Fibroblast of lung (primary cell): ENCODE results near the gene SGMS2. TPM values are rescaled to one million over a fixed set of nuclear protein-coding genes. Genes with fewer than 3 reads are reported as not detected.

Source experiments
- DNase-seq, 2 donors: peaks; one replicate each; pipeline versions ENCODE4 v3.0.0 to v3.0.0-alpha.2; 2010; ENCODE audit warnings: low read depth in 2 of 2
- H2AFZ ChIP-seq: 2 replicates; pipeline ENCODE4 v1.5.1; 2012; ENCODE audit warnings: low read length, control low read depth, inconsistent platforms
- H3K27ac ChIP-seq: 2 replicates; pipeline ENCODE4 v1.5.1; 2011; ENCODE audit warnings: low read length, control low read depth; ENCODE audit not compliant: insufficient read depth
- H3K27me3 ChIP-seq: 2 replicates; pipeline ENCODE4 v1.5.1; 2011; ENCODE audit warnings: mild to moderate bottlenecking, low read length; ENCODE audit not compliant: control insufficient read depth, insufficient read depth
- H3K36me3 ChIP-seq: 2 replicates; pipeline ENCODE4 v1.5.1; 2011; ENCODE audit warnings: low read length; ENCODE audit not compliant: control insufficient read depth, insufficient read depth
- H3K4me1 ChIP-seq: 2 replicates; pipeline ENCODE4 v1.5.1; 2011; ENCODE audit warnings: low read length; ENCODE audit not compliant: control insufficient read depth, insufficient read depth; ENCODE audit errors: extremely low read depth
- H3K4me2 ChIP-seq: 2 replicates; pipeline ENCODE4 v1.5.1; 2011; ENCODE audit warnings: low read length, control low read depth; ENCODE audit not compliant: insufficient read depth; ENCODE audit errors: extremely low read depth
- H3K4me3 ChIP-seq, 4 experiments: fragments of 200-600 bp in 1 of 4; sonication (generic) in 1 of 4; replicated peaks in 1 of 4; 2 replicates each; pipeline ENCODE4 v1.5.1; 2011 to 2016; ENCODE audit warnings: low read length in 4 of 4, low read depth in 3 of 4, mild to moderate bottlenecking in 3 of 4, control low read depth in 2 of 4, inconsistent platforms in 1 of 4, mixed read lengths in 1 of 4; ENCODE audit not compliant: insufficient read depth in 1 of 4; ENCODE audit errors: control extremely low read depth in 1 of 4
- H3K79me2 ChIP-seq: 2 replicates; pipeline ENCODE4 v1.5.1; 2012; ENCODE audit warnings: mild to moderate bottlenecking, low read length, inconsistent platforms; ENCODE audit not compliant: control insufficient read depth, insufficient read depth
- H3K9ac ChIP-seq: 2 replicates; pipeline ENCODE4 v1.5.1; 2011; ENCODE audit warnings: mild to moderate bottlenecking, low read length, control low read depth; ENCODE audit not compliant: insufficient read depth
- H3K9me3 ChIP-seq: 2 replicates; pipeline ENCODE4 v1.5.1; 2012; ENCODE audit warnings: low read depth, low read length; ENCODE audit not compliant: control insufficient read depth, insufficient read depth
- H4K20me1 ChIP-seq: 2 replicates; pipeline ENCODE4 v1.5.1; 2011; ENCODE audit warnings: low read length; ENCODE audit not compliant: control insufficient read depth, insufficient read depth; ENCODE audit errors: extremely low read depth
- CTCF ChIP-seq, 2 donors: IDR thresholded peaks in 1 of 2; conservative IDR thresholded peaks in 1 of 2; 1 replicate in 1 of 2; 2 replicates in 1 of 2; pipeline ENCODE4 v1.5.1; 2011 to 2012; ENCODE audit warnings: low read length in 2 of 2, control low read depth in 1 of 2, inconsistent platforms in 1 of 2, low read depth in 1 of 2, mild to moderate bottlenecking in 1 of 2
- EZH2 ChIP-seq: IDR thresholded peaks from 2 replicates; pipeline ENCODE4 v1.5.1; 2012; ENCODE audit warnings: low read length, control low read depth, mild to moderate bottlenecking; ENCODE audit errors: missing control alignments
- polyA plus RNA-seq, 2 donors: library from polyadenylated mRNA; depleted of rRNA in 1 of 2; stranded (reverse) in 1 of 2; unstranded in 1 of 2; fragments of >200 nt; gene quantifications; 2 replicates each; pipeline ENCODE4 v1.2.1, GENCODE V29; 2011 to 2012; ENCODE audit warnings: missing spikeins in 1 of 2
- total RNA-seq: library from RNA; depleted of rRNA; stranded (reverse); fragments of >200 nt; gene quantifications from 2 replicates; pipeline ENCODE4 v1.2.1, GENCODE V29; 2014

Gene SGMS2
- total and polyA plus RNA-seq, 2 donors (not counting 1 experiment from before 2014, with no cell fraction given) = 63.7 to 82.7 TPM

- Histone ChIP-seq H3K4me1 (peaks cover 4% of the 10 kb centered on the region), H3K4me2 (peak overlapping the region; percentile 86), H3K9me3 (no peaks in the 10 kb centered on the region), H4K20me1 (no peaks in the 10 kb centered on the region), H3K27me3 (no peaks in the 10 kb centered on the region), H3K9ac (peak overlapping the region; percentile 92), H2AFZ (peak overlapping the region; percentile 84), H3K36me3 (no peaks in the 10 kb centered on the region), H3K27ac (peak overlapping the region; percentile 89), H3K79me2 (peaks cover 19% of the 10 kb centered on the region), H3K4me3 (peak overlapping the region; percentile 79 to 89 (median 84))
- peak; percentile 45 to 67 for DNase-seq
- no peak for TF ChIP-seq EZH2
- no peak for TF ChIP-seq CTCF (conservative IDR thresholded peaks at IDR 0.05 in 1 of 2, IDR thresholded peaks at IDR 0.05 in 1 of 2; ENCODE audit: low read depth in 1 of 2, low read length in 2 of 2)
Measured at GRCh38 chr4:107825072-107825824, 516 bp downstream of the SGMS2 start.

- Histone ChIP-seq H3K9me3 (no peaks in the 10 kb centered on the region), H3K79me2 (peaks cover 22% of the 10 kb centered on the region), H3K27ac (no peak overlapping the region), H3K4me1 (peaks cover 4% of the 10 kb centered on the region), H4K20me1 (no peaks in the 10 kb centered on the region), H3K36me3 (no peaks in the 10 kb centered on the region), H3K27me3 (no peaks in the 10 kb centered on the region), H2AFZ (no peak overlapping the region), H3K4me2 (peak overlapping the region; percentile 86), H3K9ac (no peak overlapping the region), H3K4me3 (peak overlapping the region; percentile 79 to 89 (median 84))
- TF ChIP-seq EZH2 (no peak), CTCF (conservative IDR thresholded peaks at IDR 0.05 in 1 of 2, IDR thresholded peaks at IDR 0.05 in 1 of 2; ENCODE audit: low read depth in 1 of 2, low read length in 2 of 2) (no peak)
- DNase-seq = no peak
Measured at GRCh38 chr4:107826421-107826980, 1.8 kb downstream of the SGMS2 start.

- Histone ChIP-seq H3K27me3 (no peaks in the 10 kb centered on the region), H3K4me1 (peaks cover 4% of the 10 kb centered on the region), H3K9ac (no peak overlapping the region), H3K4me2 (no peak overlapping the region), H3K36me3 (no peaks in the 10 kb centered on the region), H3K27ac (no peak overlapping the region), H2AFZ (no peak overlapping the region), H3K4me3 (no peak overlapping the region), H4K20me1 (no peaks in the 10 kb centered on the region), H3K79me2 (peaks cover 28% of the 10 kb centered on the region), H3K9me3 (no peaks in the 10 kb centered on the region)
- TF ChIP-seq EZH2 = no peak
- TF ChIP-seq CTCF (conservative IDR thresholded peaks at IDR 0.05 in 1 of 2, IDR thresholded peaks at IDR 0.05 in 1 of 2; ENCODE audit: low read depth in 1 of 2, low read length in 2 of 2) = no peak
- no peak for DNase-seq
Measured at GRCh38 chr4:107828315-107829090, 3.8 kb downstream of the SGMS2 start.
